Measurements from ENCODE around the gene NCOA1. TPM values are rescaled to one million over a fixed set of nuclear protein-coding genes. Genes with fewer than 3 reads are reported as not detected.

NCOA1 gene
- total RNA-seq, 3 donors from 2014 or later: 34.8 to 55.6 (median 43.6) TPM

DNA sequence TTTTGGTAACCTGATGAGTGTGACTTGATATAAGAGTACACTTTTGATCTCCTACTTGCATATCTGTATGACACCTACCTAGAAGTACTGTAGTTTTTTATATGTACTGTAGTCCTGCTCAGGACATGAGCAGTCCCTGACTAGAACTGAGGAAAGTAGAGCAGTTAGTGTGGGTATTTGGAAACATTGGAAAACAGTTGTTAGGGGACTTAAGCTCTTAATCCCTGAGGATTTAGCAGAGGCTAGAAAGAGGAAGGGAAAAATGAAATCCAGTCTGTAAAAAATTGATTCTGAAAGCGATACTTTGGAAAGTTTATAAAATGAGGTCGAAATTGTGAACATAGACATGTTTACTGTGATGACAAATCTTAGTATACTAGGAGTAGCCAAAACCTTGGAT is 125.6 kb downstream of the NCOA1 start:
- Histone ChIP-seq H3K4me1 (ENCODE audit: low read depth) (no peaks in the 10 kb centered on the region), H3K4me3 (no peak overlapping the region), H3K36me3 (ENCODE audit: low read depth) (no peaks in the 10 kb centered on the region), H3K9me3 (peaks cover 5% of the 10 kb centered on the region)
- intact Hi-C loops (cut with DNase I, micrococcal nuclease): no loop called here
- DNase-seq (no peak), ATAC-seq (no peak)
- no peak for TF ChIP-seq CTCF (IDR thresholded peaks at IDR 0.05)

GRCh38 chr2:24617424-24617823 is 126.4 kb downstream of the NCOA1 start:
- ATAC-seq (no peak), DNase-seq (no peak)
- no peaks in the 10 kb centered on the region for H3K36me3 ChIP-seq (ENCODE audit: low read depth)
- no peak for TF ChIP-seq CTCF (IDR thresholded peaks at IDR 0.05)
- no peaks in the 10 kb centered on the region for H3K9me3 ChIP-seq
- H3K4me3 ChIP-seq: no peak overlapping the region
- intact Hi-C loops (cut with DNase I, micrococcal nuclease): no loop called here
- H3K4me1 ChIP-seq (ENCODE audit: low read depth): no peaks in the 10 kb centered on the region

DNA sequence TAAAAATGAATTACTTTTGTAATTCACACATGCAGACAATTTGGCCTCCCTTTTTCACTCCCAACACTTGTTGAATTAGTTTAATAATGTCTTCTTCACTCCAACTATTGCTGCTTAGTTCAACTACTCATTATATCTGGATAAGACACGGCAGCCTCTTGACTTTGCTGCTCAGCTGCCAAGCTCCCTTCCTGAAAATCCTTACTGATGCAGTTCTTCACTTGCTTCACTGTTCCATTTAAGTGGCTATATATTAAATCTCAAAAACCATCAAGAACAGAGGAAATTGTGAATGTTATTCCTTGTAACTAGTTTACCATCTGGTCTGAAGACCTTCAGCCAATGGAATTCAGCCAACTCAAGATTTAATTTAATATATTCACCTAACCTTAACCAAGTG is 127.1 kb downstream of the NCOA1 start:
- intact Hi-C loops (cut with DNase I, micrococcal nuclease): no loop called here

GRCh38 chr2:24618680-24619079 is 127.6 kb downstream of the NCOA1 start:
- ATAC-seq (no peak), DNase-seq (no peak)
- intact Hi-C loops (cut with DNase I, micrococcal nuclease): no loop called here
- H3K9me3 ChIP-seq: no peaks in the 10 kb centered on the region
- no peaks in the 10 kb centered on the region for H3K36me3 ChIP-seq (ENCODE audit: low read depth)
- no peaks in the 10 kb centered on the region for H3K4me1 ChIP-seq (ENCODE audit: low read depth)
- no peak for TF ChIP-seq CTCF (IDR thresholded peaks at IDR 0.05)
- H3K4me3 ChIP-seq: no peak overlapping the region

More for the DNA sequence above, 127.1 kb downstream of the NCOA1 start:
- no peaks in the 10 kb centered on the region for H3K9me3 ChIP-seq
- DNase-seq: no peak
- no peak for ATAC-seq
- H3K36me3 ChIP-seq (ENCODE audit: low read depth): no peaks in the 10 kb centered on the region
- no peaks in the 10 kb centered on the region for H3K4me1 ChIP-seq (ENCODE audit: low read depth)
- no peak for TF ChIP-seq CTCF (IDR thresholded peaks at IDR 0.05)
- H3K4me3 ChIP-seq: no peak overlapping the region

- H3K4me3 ChIP-seq: no peak overlapping the region
- intact Hi-C loops (cut with DNase I, micrococcal nuclease): no loop called here
- DNase-seq (no peak), ATAC-seq (no peak)
- no peaks in the 10 kb centered on the region for H3K36me3 ChIP-seq (ENCODE audit: low read depth)
- H3K9me3 ChIP-seq: no peaks in the 10 kb centered on the region
- TF ChIP-seq CTCF (IDR thresholded peaks at IDR 0.05): no peak
- H3K4me1 ChIP-seq (ENCODE audit: low read depth): no peaks in the 10 kb centered on the region
Observed at GRCh38 chr2:24620936-24621335, 129.9 kb downstream of the NCOA1 start.
